Gastrocnemius medialis (tissue), 4 donors: Measurements from ENCODE around the gene SULT2B1. TPM values are rescaled to one million over a fixed set of nuclear protein-coding genes. Genes with fewer than 3 reads are reported as not detected.

Source experiments
- ATAC-seq, 2 donors: fragments of 150-250 bp; one replicate each; pipeline ENCODE4 v1.9.1; 2016
- DNase-seq, 2 donors: peaks; one replicate each; pipeline ENCODE4 v3.0.0-alpha.2; 2019
- H3K27ac ChIP-seq, 4 donors: fragments of 200-600 bp; sonication (generic); 1 replicate in 1 of 4; 2 replicates in 3 of 4; pipeline ENCODE4 v1.5.1; 2016 to 2018; ENCODE audit warnings: mild to moderate bottlenecking in 2 of 4, moderate library complexity in 1 of 4
- H3K27me3 ChIP-seq, 3 donors: fragments of 200-600 bp; sonication (generic) in 2 of 3; 1 replicate in 1 of 3; 2 replicates in 2 of 3; pipeline versions ENCODE4 v1.5.1 to v1.6.0; 2016 to 2019; ENCODE audit warnings: mild to moderate bottlenecking in 1 of 3, moderate library complexity in 1 of 3
- H3K36me3 ChIP-seq, 2 donors: fragments of 200-600 bp; sonication (generic) in 1 of 2; one replicate each; pipeline ENCODE4 v1.5.1; 2017 to 2018
- H3K4me1 ChIP-seq, 2 donors: fragments of 200-600 bp; sonication (generic) in 1 of 2; one replicate each; pipeline ENCODE4 v1.5.1; 2016 to 2017; ENCODE audit warnings: mild to moderate bottlenecking in 2 of 2
- H3K4me3 ChIP-seq, 4 donors: fragments of 200-600 bp; sonication (generic) in 3 of 4; 1 replicate in 1 of 4; 2 replicates in 3 of 4; pipeline ENCODE4 v1.5.1; 2016 to 2019; ENCODE audit warnings: mild to moderate bottlenecking in 2 of 4
- H3K9me3 ChIP-seq, 3 donors: fragments of 200-600 bp; sonication (generic) in 2 of 3; 1 replicate in 1 of 3; 2 replicates in 2 of 3; pipeline ENCODE4 v1.5.1; 2016 to 2019
- CTCF ChIP-seq, 5 experiments: fragments of 450-650 bp in 3 of 5; fragments of 200-600 bp in 2 of 5; sonication (generic) in 2 of 5; IDR thresholded peaks in 4 of 5; conservative IDR thresholded peaks in 1 of 5; 1 replicate in 4 of 5; 2 replicates in 1 of 5; pipeline ENCODE4 v1.5.1; 2016 to 2019; ENCODE audit warnings: antibody characterized with exemption in 5 of 5, mild to moderate bottlenecking in 3 of 5, moderate library complexity in 3 of 5
- POLR2A ChIP-seq, 2 donors: fragments of 450-650 bp; IDR thresholded peaks; one replicate each; pipeline ENCODE4 v1.6.1; 2017; ENCODE audit warnings: antibody characterized with exemption in 2 of 2, mild to moderate bottlenecking in 2 of 2, moderate library complexity in 2 of 2
- in situ Hi-C, 4 donors: fragments of 200-750 bp; cut with MboI; loops; one replicate each; pipeline versions ENCODE4 v1.15.0 to v1.8.0; 2017; ENCODE audit warnings: low sequenced_read_pairs in 4 of 4
- intact Hi-C: fragments of 100-400 bp; cut with DNase I; formaldehyde crosslinking; loops from one replicate; pipeline ENCODE4 v1.15.1; 2023; ENCODE audit warnings: low total_unique reads
- total RNA-seq, 4 donors: library from RNA; depleted of rRNA; stranded (reverse); fragments of >200 nt; gene quantifications; one replicate each; pipeline versions ENCODE4 v1.1.0 to v1.2.3, GENCODE V29; 2016

SULT2B1 gene
- total RNA-seq, 4 donors from 2014 or later, result not detected

- ATAC-seq, result no peak
- Histone ChIP-seq H3K27me3 (no peaks in the 10 kb centered on the region), H3K27ac (no peak overlapping the region), H3K4me3 (no peak overlapping the region), H3K9me3 (no peaks in the 10 kb centered on the region), H3K4me1 (no peaks in the 10 kb centered on the region), H3K36me3 (no peaks in the 10 kb centered on the region)
- in situ Hi-C loops (no loop called here), intact Hi-C loops (no loop called here)
- DNase-seq, result no peak
- TF ChIP-seq CTCF (IDR thresholded peaks at IDR 0.05 in 4 of 5, conservative IDR thresholded peaks at IDR 0.05 in 1 of 5), result no peak
- TF ChIP-seq POLR2A (IDR thresholded peaks at IDR 0.05), result no peak
Observed at GRCh38 chr19:48556163-48556562, 4.2 kb downstream of the SULT2B1 start.

- ATAC-seq, result no peak
- no peak for DNase-seq
- Histone ChIP-seq H3K9me3 (no peaks in the 10 kb centered on the region), H3K27ac (no peak overlapping the region), H3K36me3 (no peaks in the 10 kb centered on the region), H3K27me3 (no peaks in the 10 kb centered on the region), H3K4me3 (no peak overlapping the region), H3K4me1 (no peaks in the 10 kb centered on the region)
- intact Hi-C loops, result no loop called here
- no peak for TF ChIP-seq CTCF (IDR thresholded peaks at IDR 0.05 in 4 of 5, conservative IDR thresholded peaks at IDR 0.05 in 1 of 5)
- in situ Hi-C loops, result no loop called here
Observed at GRCh38 chr19:48556825-48557224, 4.9 kb downstream of the SULT2B1 start.

GRCh38 chr19:48558018-48558684 lies 6.2 kb downstream of the SULT2B1 start:
- ATAC-seq, result no peak
- intact Hi-C loops, result no loop called here
- in situ Hi-C loops, result no loop called here
- Histone ChIP-seq H3K4me3 (no peak overlapping the region), H3K9me3 (no peaks in the 10 kb centered on the region), H3K36me3 (no peaks in the 10 kb centered on the region), H3K27me3 (no peaks in the 10 kb centered on the region), H3K4me1 (peaks cover 0 to 2% of the 10 kb centered on the region in 2 donors), H3K27ac (no peak overlapping the region)
- TF ChIP-seq POLR2A (IDR thresholded peaks at IDR 0.05) (no peak), CTCF (IDR thresholded peaks at IDR 0.05 in 4 of 5, conservative IDR thresholded peaks at IDR 0.05 in 1 of 5) (no peak)
- no peak for DNase-seq

- no peak overlapping the region for H3K27ac ChIP-seq
- no peak for DNase-seq
- no peaks in the 10 kb centered on the region for H3K9me3 ChIP-seq
- in situ Hi-C loops (no loop called here), intact Hi-C loops (no loop called here)
- H3K4me3 ChIP-seq, result no peak overlapping the region
- H3K4me1 ChIP-seq, result peaks cover 0 to 7% of the 10 kb centered on the region in 2 donors
- H3K27me3 ChIP-seq, result no peaks in the 10 kb centered on the region
- H3K36me3 ChIP-seq, result no peaks in the 10 kb centered on the region
- ATAC-seq, result no peak
- TF ChIP-seq POLR2A (IDR thresholded peaks at IDR 0.05), result no peak
Observed at GRCh38 chr19:48560095-48560530, 8.1 kb downstream of the SULT2B1 start.

GRCh38 chr19:48561412-48561811 lies 9.4 kb downstream of the SULT2B1 start:
- no peak overlapping the region for H3K27ac ChIP-seq
- no peaks in the 10 kb centered on the region for H3K27me3 ChIP-seq
- no peaks in the 10 kb centered on the region for H3K36me3 ChIP-seq
- in situ Hi-C loops (no loop called here), intact Hi-C loops (no loop called here)
- DNase-seq (no peak), ATAC-seq (no peak)
- TF ChIP-seq CTCF (IDR thresholded peaks at IDR 0.05 in 4 of 5, conservative IDR thresholded peaks at IDR 0.05 in 1 of 5), result no peak
- TF ChIP-seq POLR2A (IDR thresholded peaks at IDR 0.05), result no peak
- no peak overlapping the region for H3K4me3 ChIP-seq
- peaks cover 0 to 7% of the 10 kb centered on the region in 2 donors for H3K4me1 ChIP-seq
- no peaks in the 10 kb centered on the region for H3K9me3 ChIP-seq
